Ovary (tissue), 9 donors: ENCODE results near the gene CREG1. TPM values are rescaled to one million over a fixed set of nuclear protein-coding genes. Genes with fewer than 3 reads are reported as not detected.

ENCODE experiments used
- DNase-seq, 5 donors: peaks; one replicate each; pipeline ENCODE4 v3.0.0-alpha.2; 2019 to 2020
- H3K27ac ChIP-seq, 2 donors: fragments of 200-600 bp; one replicate each; pipeline versions ENCODE4 v1.5.1 to v1.8.0; 2019 to 2022
- H3K27me3 ChIP-seq: fragments of 200-600 bp; one replicate; pipeline ENCODE4 v1.8.0; 2022
- H3K36me3 ChIP-seq: fragments of 200-600 bp; sonication (generic); one replicate; pipeline ENCODE4 v1.5.1; 2019
- H3K4me1 ChIP-seq: one replicate; pipeline ENCODE4 v1.8.1; 2013; ENCODE audit warnings: mild to moderate bottlenecking, moderate library complexity; ENCODE audit not compliant: insufficient read depth
- H3K4me3 ChIP-seq: fragments of 200-600 bp; sonication (generic); one replicate; pipeline ENCODE4 v1.5.1; 2017
- H3K9me3 ChIP-seq, 2 donors: fragments of 200-600 bp in 1 of 2; sonication (generic) in 1 of 2; one replicate each; pipeline versions ENCODE4 v1.5.1 to v1.8.1; 2013 to 2019; ENCODE audit warnings: mild to moderate bottlenecking in 1 of 2, moderate library complexity in 1 of 2
- CTCF ChIP-seq, 3 donors: fragments of 450-650 bp in 2 of 3; fragments of 200-600 bp in 1 of 3; IDR thresholded peaks; one replicate each; pipeline versions ENCODE4 v1.5.1 to v1.8.0; 2016 to 2022; ENCODE audit warnings: antibody characterized with exemption in 3 of 3, mild to moderate bottlenecking in 1 of 3
- EP300 ChIP-seq: sonication (generic); formaldehyde crosslinking; IDR thresholded peaks from one replicate; pipeline ENCODE4 v1.6.1; 2017; ENCODE audit warnings: antibody characterized with exemption
- POLR2A ChIP-seq: fragments of 450-650 bp; IDR thresholded peaks from one replicate; pipeline ENCODE4 v1.6.1; 2017; ENCODE audit warnings: antibody characterized with exemption, mild to moderate bottlenecking, moderate library complexity
- WGBS, 3 donors: extraction: QIAGEN DNeasy Blood & Tissue Kit in 1 of 3; methylation state at CpG; one replicate each; pipeline versions ENCODE4 v1.1.5 to v1.1.7; 2013 to 2017; 5-methylcytosine and 5-hydroxymethylcytosine counted together
- intact Hi-C, 4 donors: fragments of 100-400 bp; cut with DNase I; formaldehyde crosslinking; loops; one replicate each; pipeline versions ENCODE4 v1.11.0 to v1.15.1; 2022 to 2023
- polyA plus RNA-seq, 2 donors: library from polyadenylated mRNA; stranded (reverse); fragments of 200-250 nt in 1 of 2; fragments of 350-450 nt in 1 of 2; fragmentation: Illumina TruSeq in 1 of 2; extraction: RNeasy Lipid Tissue Mini Kit (QIAGEN cat#74804) in 1 of 2; gene quantifications; one replicate each; pipeline ENCODE4 v1.2.3, GENCODE V29; 2013 to 2014
- total RNA-seq, 7 donors: library from RNA; depleted of rRNA in 2 of 7; stranded (reverse); fragments of >200 nt in 2 of 7; fragmentation: NEBNext Ultra II Directional in 3 of 7; extraction: Animal tissue kit (Norgen Biotek cat#: 25700) in 3 of 7; gene quantifications; one replicate each; pipeline versions ENCODE4 v1.1.0 to v1.2.4, GENCODE V29; 2016 to 2023
- donor health status: DM: no; HTN: no; CAD: no; lungs with moderate emphysema.
- donor health status: DM: no; HTN: no; CAD: no.
- donor health status: Bipolar disorder and iron deficiency.
- donor health status: DM: yes; HTN: yes; CAD: no.
- donor health status: DM: no; HTN: no; CAD: no.
- donor health status: DM: yes; HTN: yes; CAD: no.

CREG1 gene
- total and polyA plus RNA-seq, 9 donors: 82.2 to 203 (median 96.8) TPM

GRCh38 chr1:167526667-167527383, 26.7 kb downstream of the CREG1 start:
- H3K4me3 ChIP-seq: no peak overlapping the region
- no peaks in the 10 kb centered on the region for H3K36me3 ChIP-seq
- TF ChIP-seq POLR2A: no peak
- TF ChIP-seq EP300: no peak
- TF ChIP-seq CTCF (IDR thresholded peaks at IDR 0.05): no peak
- H3K27ac ChIP-seq: no peak overlapping the region
- WGBS, 3 donors: 56 to 59% (median 58%) methylated on average over 8 of the region's 8 CpGs
- no peaks in the 10 kb centered on the region for H3K27me3 ChIP-seq
- no peaks in the 10 kb centered on the region for H3K9me3 ChIP-seq
- no peak for DNase-seq
- no peaks in the 10 kb centered on the region for H3K4me1 ChIP-seq
- intact Hi-C loops: no loop called here

- no peak for DNase-seq
- no peak for TF ChIP-seq POLR2A
- TF ChIP-seq CTCF (IDR thresholded peaks at IDR 0.05): no peak
- TF ChIP-seq EP300: no peak
- H3K4me3 ChIP-seq: no peak overlapping the region
- H3K27ac ChIP-seq: no peak overlapping the region
- intact Hi-C loops: no loop called here
- WGBS, 3 donors: 69 to 88% (median 85%) methylated on average over 9 of the region's 9 CpGs
- H3K36me3 ChIP-seq: no peaks in the 10 kb centered on the region
- H3K9me3 ChIP-seq: no peaks in the 10 kb centered on the region
- no peaks in the 10 kb centered on the region for H3K4me1 ChIP-seq
- no peaks in the 10 kb centered on the region for H3K27me3 ChIP-seq
These were observed 28.9 kb downstream of the CREG1 start for GRCh38 chr1:167524651-167525050.

GRCh38 chr1:167522246-167522645, 31.3 kb downstream of the CREG1 start:
- no peak for TF ChIP-seq CTCF (IDR thresholded peaks at IDR 0.05)
- TF ChIP-seq POLR2A: no peak
- TF ChIP-seq EP300: no peak
- WGBS, 3 donors: 80 to 97% (median 91%) methylated on average over 5 of the region's 5 CpGs
- Histone ChIP-seq H3K4me1 (no peaks in the 10 kb centered on the region), H3K9me3 (no peaks in the 10 kb centered on the region), H3K27ac (no peak overlapping the region), H3K36me3 (no peaks in the 10 kb centered on the region), H3K27me3 (no peaks in the 10 kb centered on the region), H3K4me3 (no peak overlapping the region)
- intact Hi-C loops: no loop called here
- no peak for DNase-seq

GRCh38 chr1:167520711-167521206, 32.8 kb downstream of the CREG1 start:
- Histone ChIP-seq H3K4me1 (no peaks in the 10 kb centered on the region), H3K27ac (no peak overlapping the region), H3K4me3 (no peak overlapping the region), H3K36me3 (no peaks in the 10 kb centered on the region), H3K27me3 (no peaks in the 10 kb centered on the region), H3K9me3 (no peaks in the 10 kb centered on the region)
- intact Hi-C loops: no loop called here
- no peak for TF ChIP-seq CTCF (IDR thresholded peaks at IDR 0.05)
- TF ChIP-seq EP300: no peak
- no peak for TF ChIP-seq POLR2A
- no peak for DNase-seq
